Activated CD4-positive, alpha-beta T cell treated with anti-CD3 and anti-CD28 coated beads, Interleukin-2, amount 50 U/mL, for 24 hours (primary cell): ENCODE data around the gene TMEM63A.
"Not testable (repeated sequence)": the region's sequence is repeated elsewhere in the genome, so short reads cannot be mapped to it uniquely, and the experiment has no call there.

Source experiments
- DNase-seq, 2 donors: peaks; one replicate each; pipeline ENCODE4 v3.0.0-alpha.2; 2020; ENCODE audit warnings: low read depth in 1 of 2, low spot score in 1 of 2

Gene TMEM63A

GRCh38 chr1:225881959-225882693 lies at the start of gene TMEM63A:
Gene TMEM63A, minus strand, starts transcription at chr1:225882380. Its CDS starts 4,800 bp downstream, at chr1:225877580.
- DNase-seq, result peak; percentile 71 to 73

GRCh38 chr1:225931270-225932136 lies 49.3 kb upstream of the TMEM63A start:
- no peak for DNase-seq

- no peak for DNase-seq
Measured at GRCh38 chr1:225930566-225930965, 48.4 kb upstream of the TMEM63A start.

GRCh38 chr1:225929462-225929861 lies 47.3 kb upstream of the TMEM63A start:
- not testable (repeated sequence) for DNase-seq

- no peak for DNase-seq
Measured at GRCh38 chr1:225928186-225929175, 46.3 kb upstream of the TMEM63A start.

GRCh38 chr1:225926551-225927113 lies 44.5 kb upstream of the TMEM63A start:
- DNase-seq, result no peak

GRCh38 chr1:225923692-225924555 lies 41.7 kb upstream of the TMEM63A start, which contains the start of gene PYCR2:
Gene PYCR2, minus strand, starts transcription at chr1:225924250. Its CDS starts 140 bp downstream, at chr1:225924110.
- peak; percentile 86 to 92 for DNase-seq

GRCh38 chr1:225923381-225923691 lies 41.2 kb upstream of the TMEM63A start:
- no peak for DNase-seq

GRCh38 chr1:225921734-225922709 lies 39.8 kb upstream of the TMEM63A start:
- no peak for DNase-seq

- no peak for DNase-seq
Measured at GRCh38 chr1:225919906-225920305, 37.7 kb upstream of the TMEM63A start.

- DNase-seq, result no peak
Measured at GRCh38 chr1:225918280-225918679, 36.1 kb upstream of the TMEM63A start.

GRCh38 chr1:225917536-225917935 lies 35.4 kb upstream of the TMEM63A start:
- no peak for DNase-seq

GRCh38 chr1:225917101-225917500 lies 34.9 kb upstream of the TMEM63A start:
- DNase-seq, result no peak

GRCh38 chr1:225915538-225915991 lies 33.4 kb upstream of the TMEM63A start:
- no peak for DNase-seq

GRCh38 chr1:225914947-225915346 lies 32.8 kb upstream of the TMEM63A start:
- no peak for DNase-seq

- DNase-seq, result no peak
Measured at GRCh38 chr1:225914391-225914790, 32.2 kb upstream of the TMEM63A start.

- DNase-seq, result peak; percentile 46 to 62
Measured at GRCh38 chr1:225911191-225912130, 29.3 kb upstream of the TMEM63A start.
